ENCODE results near the gene FLNB. TPM values are rescaled to one million over a fixed set of nuclear protein-coding genes. Genes with fewer than 3 reads are reported as not detected.

The FLNB gene
- total and polyA plus RNA-seq, 2 of the 4 experiments (the other 2 are of a cell fraction), result 78.0 to 136 TPM

GRCh38 chr3:58192069-58192468 is 183.8 kb downstream of the FLNB start:
- no peak overlapping the region for H3K4me2 ChIP-seq (ENCODE audit: low read depth, low read length)
- no peak overlapping the region for H4K91ac ChIP-seq (ENCODE audit: insufficient read depth, low read depth, low read length)
- no peak overlapping the region for H2AFZ ChIP-seq (replicated peaks; ENCODE audit: low read length, poor library complexity)
- TF ChIP-seq MXI1 (IDR thresholded peaks at IDR 0.05; ENCODE audit: borderline replicate concordance, low read depth, low read length) (no peak), USF2 (IDR thresholded peaks at IDR 0.05; ENCODE audit: low read depth, low read length) (no peak), CHD1 (IDR thresholded peaks at IDR 0.05; ENCODE audit: low read depth, low read length) (no peak), POLR2A (IDR thresholded peaks at IDR 0.05; ENCODE audit: low read depth, low read length) (no peak), RCOR1 (IDR thresholded peaks at IDR 0.05; ENCODE audit: insufficient replicate concordance, low read length) (no peak), MAFK (IDR thresholded peaks at IDR 0.05; ENCODE audit: low read depth, low read length) (no peak), RAD21 (IDR thresholded peaks at IDR 0.05; ENCODE audit: low read length) (no peak), SMC3 (IDR thresholded peaks at IDR 0.05; ENCODE audit: low read depth, low read length) (no peak), RFX5 (IDR thresholded peaks at IDR 0.05; ENCODE audit: low read depth, low read length) (no peak), FOS (IDR thresholded peaks at IDR 0.05; ENCODE audit: low read depth, low read length) (no peak), CEBPB (IDR thresholded peaks at IDR 0.05; ENCODE audit: low read depth, low read length) (no peak), BHLHE40 (IDR thresholded peaks at IDR 0.05; ENCODE audit: low read depth, low read length) (no peak), MAZ (IDR thresholded peaks at IDR 0.05; ENCODE audit: borderline replicate concordance, low read depth, low read length) (no peak), NFE2L2 (IDR thresholded peaks at IDR 0.05; ENCODE audit: low read depth, low read length) (no peak)
- TF ChIP-seq, protein P1, sequence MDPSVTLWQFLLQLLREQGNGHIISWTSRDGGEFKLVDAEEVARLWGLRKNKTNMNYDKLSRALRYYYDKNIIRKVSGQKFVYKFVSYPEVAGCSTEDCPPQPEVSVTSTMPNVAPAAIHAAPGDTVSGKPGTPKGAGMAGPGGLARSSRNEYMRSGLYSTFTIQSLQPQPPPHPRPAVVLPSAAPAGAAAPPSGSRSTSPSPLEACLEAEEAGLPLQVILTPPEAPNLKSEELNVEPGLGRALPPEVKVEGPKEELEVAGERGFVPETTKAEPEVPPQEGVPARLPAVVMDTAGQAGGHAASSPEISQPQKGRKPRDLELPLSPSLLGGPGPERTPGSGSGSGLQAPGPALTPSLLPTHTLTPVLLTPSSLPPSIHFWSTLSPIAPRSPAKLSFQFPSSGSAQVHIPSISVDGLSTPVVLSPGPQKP (IDR thresholded peaks at IDR 0.05; ENCODE audit: borderline replicate concordance, low read depth, low read length), result no peak
- TF ChIP-seq, protein P2, sequence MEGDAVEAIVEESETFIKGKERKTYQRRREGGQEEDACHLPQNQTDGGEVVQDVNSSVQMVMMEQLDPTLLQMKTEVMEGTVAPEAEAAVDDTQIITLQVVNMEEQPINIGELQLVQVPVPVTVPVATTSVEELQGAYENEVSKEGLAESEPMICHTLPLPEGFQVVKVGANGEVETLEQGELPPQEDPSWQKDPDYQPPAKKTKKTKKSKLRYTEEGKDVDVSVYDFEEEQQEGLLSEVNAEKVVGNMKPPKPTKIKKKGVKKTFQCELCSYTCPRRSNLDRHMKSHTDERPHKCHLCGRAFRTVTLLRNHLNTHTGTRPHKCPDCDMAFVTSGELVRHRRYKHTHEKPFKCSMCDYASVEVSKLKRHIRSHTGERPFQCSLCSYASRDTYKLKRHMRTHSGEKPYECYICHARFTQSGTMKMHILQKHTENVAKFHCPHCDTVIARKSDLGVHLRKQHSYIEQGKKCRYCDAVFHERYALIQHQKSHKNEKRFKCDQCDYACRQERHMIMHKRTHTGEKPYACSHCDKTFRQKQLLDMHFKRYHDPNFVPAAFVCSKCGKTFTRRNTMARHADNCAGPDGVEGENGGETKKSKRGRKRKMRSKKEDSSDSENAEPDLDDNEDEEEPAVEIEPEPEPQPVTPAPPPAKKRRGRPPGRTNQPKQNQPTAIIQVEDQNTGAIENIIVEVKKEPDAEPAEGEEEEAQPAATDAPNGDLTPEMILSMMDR (conservative IDR thresholded peaks at IDR 0.05; ENCODE audit: low read depth, low read length), result no peak
- H3K4me3 ChIP-seq (ENCODE audit: insufficient read depth, low read depth, low read length), result no peak overlapping the region
- DNase-seq, result no peak
- H3K27me3 ChIP-seq (ENCODE audit: control insufficient read depth, insufficient read depth, low read length), result 0 out of 2 replicates have a peak, but pooled peaks cover 2% of the 10 kb centered on the region
- no peak overlapping the region for H3K56ac ChIP-seq (ENCODE audit: extremely low read depth, insufficient read depth, low read length)
- H3K14ac ChIP-seq (replicated peaks; ENCODE audit: low read depth, low read length), result no peak overlapping the region
- H2AK5ac ChIP-seq (ENCODE audit: low read depth, low read length), result no peak overlapping the region
- ChIA-PET POLR2A (ENCODE audit: unreplicated experiment) (no interaction called here), CTCF (no interaction called here)
- no peak overlapping the region for H3K27ac ChIP-seq (ENCODE audit: insufficient read depth, low read length)
- H2BK20ac ChIP-seq (ENCODE audit: low read depth, low read length), result no peak overlapping the region
- intact Hi-C loops (cut with micrococcal nuclease) (no loop called here), in situ Hi-C loops (cut with MboI; ENCODE audit: low sequenced_read_pairs) (loop anchor here (25.0 kb wide), 1 partner anchor 220 kb away; no protein-coding TSS in a partner anchor), dilution Hi-C loops (cut with HindIII; ENCODE audit: low sequenced_read_pairs, unreplicated experiment) (no loop called here)
- no peak overlapping the region for H3K18ac ChIP-seq (ENCODE audit: low read depth, low read length)
- no peak overlapping the region for H3K23ac ChIP-seq (ENCODE audit: low read depth, low read length)
- no peak overlapping the region for H4K8ac ChIP-seq (ENCODE audit: low read depth in 2 of 2, low read length in 2 of 2)
- H3K9me1 ChIP-seq (ENCODE audit: insufficient read depth, low read length), result no peaks in the 10 kb centered on the region
- H3K9ac ChIP-seq (ENCODE audit: low read depth, low read length), result no peak overlapping the region
- H4K20me1 ChIP-seq (ENCODE audit: insufficient read depth, low read length), result no peaks in the 10 kb centered on the region
- H3K9me3 ChIP-seq (ENCODE audit: control insufficient read depth, insufficient read depth, low read length), result no peaks in the 10 kb centered on the region
- no peaks in the 10 kb centered on the region for H3K79me1 ChIP-seq (ENCODE audit: low read depth in 1 of 2, low read length in 2 of 2)
- no peak overlapping the region for H2BK15ac ChIP-seq (ENCODE audit: low read depth, low read length)
- H3K4ac ChIP-seq (ENCODE audit: low read depth, low read length), result no peak overlapping the region
- no peak overlapping the region for H2BK120ac ChIP-seq (ENCODE audit: low read depth, low read length)
- no TSS peak for BruUV-seq (replicated peaks)
- H3K4me1 ChIP-seq (ENCODE audit: control insufficient read depth, insufficient read depth, low read length), result no peaks in the 10 kb centered on the region
- no peak for ATAC-seq (ENCODE audit: low read depth)
- no peak overlapping the region for H4K5ac ChIP-seq (ENCODE audit: low read depth, low read length)
- no peaks in the 10 kb centered on the region for H3K36me3 ChIP-seq (ENCODE audit: control insufficient read depth, insufficient read depth, low read length)
- WGBS, 2 experiments (ENCODE audit: extremely low coverage in 2 of 2, insufficient read length in 1 of 2), result no CpG with 5 or more reads among the region's 5 CpGs
- H2AK9ac ChIP-seq (replicated peaks; ENCODE audit: low read depth, low read length, poor library complexity), result peak overlapping the region; percentile 24
- no peak overlapping the region for H2BK5ac ChIP-seq (ENCODE audit: low read depth, low read length, poor library complexity, severe bottlenecking)
